G401 (cell line): ENCODE results near the gene C19orf44. TPM values are rescaled to one million over a fixed set of nuclear protein-coding genes. Genes with fewer than 3 reads are reported as not detected.
A peak's percentile ranks its signal among the peaks of the same experiment; 100 is the strongest.
"Not testable (repeated sequence)": the region's sequence is repeated elsewhere in the genome, so short reads cannot be mapped to it uniquely, and the experiment has no call there.

ENCODE experiments used
- DNase-seq: peaks from one replicate; pipeline ENCODE4 v3.0.0-alpha.2; 2015; ENCODE audit warnings: low spot score
- in situ Hi-C: cut with HindIII; loops from 2 replicates; pipeline ENCODE4 v1.10.0; 2016; ENCODE audit warnings: low sequenced_read_pairs, mixed read lengths
- total RNA-seq: library from RNA; depleted of rRNA; stranded (reverse); fragments of >200 nt; shearing (Covaris generic); gene quantifications from 2 replicates; pipeline ENCODE4 v1.2.3, GENCODE V29; 2014

The C19orf44 gene
- total RNA-seq, 1 experiment from 2014 or later: 8.9 TPM

GRCh38 chr19:16527971-16528521 lies 31.9 kb downstream of the C19orf44 start:
- in situ Hi-C loops: no loop called here
- DNase-seq: no peak

GRCh38 chr19:16529466-16530144 lies 33.4 kb downstream of the C19orf44 start:
- in situ Hi-C loops: no loop called here
- no peak for DNase-seq

GRCh38 chr19:16530540-16531379 lies 34.6 kb downstream of the C19orf44 start:
- no peak for DNase-seq
- in situ Hi-C loops: no loop called here

- no peak for DNase-seq
- in situ Hi-C loops: no loop called here
These were observed 35.1 kb downstream of the C19orf44 start for GRCh38 chr19:16531380-16531669.

GRCh38 chr19:16532440-16533234 lies 36.4 kb downstream of the C19orf44 start:
- in situ Hi-C loops: no loop called here

GRCh38 chr19:16535381-16535780 lies 39.2 kb downstream of the C19orf44 start:
- in situ Hi-C loops: no loop called here
- no peak for DNase-seq

More at GRCh38 chr19:16532440-16533234, 36.4 kb downstream of the C19orf44 start:
- DNase-seq: no peak

GRCh38 chr19:16536130-16536529 lies 39.9 kb downstream of the C19orf44 start:
- DNase-seq: no peak
- in situ Hi-C loops: no loop called here

- in situ Hi-C loops: no loop called here
- DNase-seq: no peak
These were observed 40.9 kb downstream of the C19orf44 start for GRCh38 chr19:16537111-16537510.

- no peak for DNase-seq
- in situ Hi-C loops: no loop called here
These were observed 44.8 kb downstream of the C19orf44 start for GRCh38 chr19:16540948-16541347.

GRCh38 chr19:16541526-16542044 lies 45.4 kb downstream of the C19orf44 start:
- no peak for DNase-seq

GRCh38 chr19:16542045-16542909 lies 46.1 kb downstream of the C19orf44 start, which contains the start of gene CHERP:
Gene CHERP (minus strand): TSS chr19:16542437. CDS start chr19:16542378, 59 bp downstream.
- peak; percentile 92 for DNase-seq
- in situ Hi-C loops: no loop called here

More at GRCh38 chr19:16541526-16542044, 45.4 kb downstream of the C19orf44 start:
- in situ Hi-C loops: no loop called here

- no peak for DNase-seq
- in situ Hi-C loops: no loop called here
These were observed 46.8 kb downstream of the C19orf44 start for GRCh38 chr19:16542910-16543472.

GRCh38 chr19:16543734-16544133 lies 47.5 kb downstream of the C19orf44 start:
- in situ Hi-C loops, DNase-seq: not testable (repeated sequence)

- DNase-seq: no peak
- in situ Hi-C loops: no loop called here
These were observed 48.5 kb downstream of the C19orf44 start for GRCh38 chr19:16544473-16545231.

- in situ Hi-C loops: no loop called here
- no peak for DNase-seq
These were observed 52.8 kb downstream of the C19orf44 start for GRCh38 chr19:16548956-16549355.

GRCh38 chr19:16551902-16552301 lies 55.7 kb downstream of the C19orf44 start:
- DNase-seq, in situ Hi-C loops: not testable (repeated sequence)

GRCh38 chr19:16554776-16555175 lies 58.6 kb downstream of the C19orf44 start:
- in situ Hi-C loops: no loop called here
- DNase-seq: no peak
